HEK293 (cell line): ENCODE data around the gene ASIC4.

ENCODE experiments used
- CTCF ChIA-PET: fragments of 350-600 bp; formaldehyde crosslinking; extraction: SDS; loops from one replicate; lab custom pipeline; 2021; ENCODE audit warnings: antibody characterized with exemption; lab: Yijun Ruan, JAX
- POLR2A ChIA-PET: fragments of 300-600 bp; formaldehyde crosslinking; extraction: SDS; loops from one replicate; lab custom pipeline; 2020; ENCODE audit warnings: antibody characterized with exemption, inconsistent platforms; lab: Yijun Ruan, JAX
- H3K27ac ChIP-seq: fragments of 200-500 bp; sonication (Bioruptor generic); 2 replicates; pipeline ENCODE4 v1.5.1; 2014; ENCODE audit warnings: low read depth, low read length, control low read depth, inconsistent platforms; ENCODE audit errors: extremely low read depth
- H3K36me3 ChIP-seq, 2 experiments: fragments of 200-500 bp in 1 of 2; sonication (Bioruptor generic) in 1 of 2; 1 replicate in 1 of 2; 2 replicates in 1 of 2; pipeline ENCODE4 v1.5.1; 2014 to 2017; ENCODE audit warnings: inconsistent platforms in 2 of 2, low read length in 2 of 2; ENCODE audit not compliant: control insufficient read depth in 2 of 2, insufficient read depth in 1 of 2
- H3K4me1 ChIP-seq: fragments of 200-500 bp; sonication (Bioruptor generic); 2 replicates; pipeline ENCODE4 v1.5.1; 2014; ENCODE audit warnings: mild to moderate bottlenecking, low read length, inconsistent platforms; ENCODE audit not compliant: control insufficient read depth, insufficient read depth
- H3K4me3 ChIP-seq: 2 replicates; pipeline ENCODE4 v1.5.1; 2011; ENCODE audit warnings: low read depth, mild to moderate bottlenecking, control low read depth, low read length, moderate library complexity
- H3K9me3 ChIP-seq: fragments of 200-500 bp; sonication (Bioruptor generic); 2 replicates; pipeline ENCODE4 v1.5.1; 2014; ENCODE audit warnings: low read depth, low read length, inconsistent platforms; ENCODE audit not compliant: control insufficient read depth, insufficient read depth
- BCL11A ChIP-seq: fragments of 450-650 bp; formaldehyde crosslinking; IDR thresholded peaks from 2 replicates; pipeline ENCODE4 v1.5.1; 2016; ENCODE audit warnings: low read depth, missing biosample characterization, missing genetic modification characterization
- GLIS2 ChIP-seq: fragments of 450-650 bp; formaldehyde crosslinking; IDR thresholded peaks from 2 replicates; pipeline ENCODE4 v1.5.1; 2016; ENCODE audit warnings: missing biosample characterization, missing genetic modification characterization
- HIC1 ChIP-seq: fragments of 450-650 bp; formaldehyde crosslinking; IDR thresholded peaks from 2 replicates; pipeline ENCODE4 v1.5.1; 2016; ENCODE audit warnings: missing biosample characterization, missing genetic modification characterization
- PRDM10 ChIP-seq: fragments of 450-650 bp; formaldehyde crosslinking; IDR thresholded peaks from 2 replicates; pipeline ENCODE4 v1.5.1; 2016; ENCODE audit warnings: missing biosample characterization, missing genetic modification characterization
- ZNF175 ChIP-seq: fragments of 450-650 bp; formaldehyde crosslinking; IDR thresholded peaks from 2 replicates; pipeline ENCODE4 v1.5.1; 2016; ENCODE audit warnings: missing biosample characterization, missing genetic modification characterization
- ZNF23 ChIP-seq: fragments of 450-650 bp; formaldehyde crosslinking; IDR thresholded peaks from 2 replicates; pipeline ENCODE4 v1.5.1; 2016; ENCODE audit warnings: missing biosample characterization, missing genetic modification characterization, borderline replicate concordance
- ZNF248 ChIP-seq: fragments of 450-650 bp; formaldehyde crosslinking; IDR thresholded peaks from 2 replicates; pipeline ENCODE4 v1.5.1; 2017; ENCODE audit warnings: missing biosample characterization, missing genetic modification characterization
- ZNF280D ChIP-seq: fragments of 450-650 bp; formaldehyde crosslinking; IDR thresholded peaks from 2 replicates; pipeline ENCODE4 v1.5.1; 2016; ENCODE audit warnings: missing biosample characterization, missing genetic modification characterization
- ZNF610 ChIP-seq: fragments of 450-650 bp; formaldehyde crosslinking; IDR thresholded peaks from 2 replicates; pipeline ENCODE4 v1.5.1; 2016; ENCODE audit warnings: missing biosample characterization, missing genetic modification characterization, borderline replicate concordance
- ZNF621 ChIP-seq: fragments of 450-650 bp; formaldehyde crosslinking; IDR thresholded peaks from 2 replicates; pipeline ENCODE4 v1.5.1; 2017; ENCODE audit warnings: missing biosample characterization, missing genetic modification characterization
- ZNF701 ChIP-seq: fragments of 450-650 bp; formaldehyde crosslinking; IDR thresholded peaks from 2 replicates; pipeline ENCODE4 v1.5.1; 2016; ENCODE audit warnings: missing biosample characterization, missing genetic modification characterization
- TF ChIP-seq, protein P1 (sequence below): fragments of 450-650 bp; formaldehyde crosslinking; IDR thresholded peaks from 2 replicates; pipeline ENCODE4 v1.5.1; 2016; ENCODE audit warnings: missing biosample characterization, missing genetic modification characterization, borderline replicate concordance
- TF ChIP-seq, protein P2 (sequence below): fragments of 450-650 bp; formaldehyde crosslinking; IDR thresholded peaks from 2 replicates; pipeline ENCODE4 v1.5.0; 2017; ENCODE audit warnings: missing biosample characterization, missing genetic modification characterization, borderline replicate concordance
- TF ChIP-seq, protein P3 (sequence below): fragments of 450-650 bp; formaldehyde crosslinking; IDR thresholded peaks from 2 replicates; pipeline ENCODE4 v1.5.1; 2016; ENCODE audit warnings: missing biosample characterization, missing genetic modification characterization, borderline replicate concordance

Gene ASIC4

DNA sequence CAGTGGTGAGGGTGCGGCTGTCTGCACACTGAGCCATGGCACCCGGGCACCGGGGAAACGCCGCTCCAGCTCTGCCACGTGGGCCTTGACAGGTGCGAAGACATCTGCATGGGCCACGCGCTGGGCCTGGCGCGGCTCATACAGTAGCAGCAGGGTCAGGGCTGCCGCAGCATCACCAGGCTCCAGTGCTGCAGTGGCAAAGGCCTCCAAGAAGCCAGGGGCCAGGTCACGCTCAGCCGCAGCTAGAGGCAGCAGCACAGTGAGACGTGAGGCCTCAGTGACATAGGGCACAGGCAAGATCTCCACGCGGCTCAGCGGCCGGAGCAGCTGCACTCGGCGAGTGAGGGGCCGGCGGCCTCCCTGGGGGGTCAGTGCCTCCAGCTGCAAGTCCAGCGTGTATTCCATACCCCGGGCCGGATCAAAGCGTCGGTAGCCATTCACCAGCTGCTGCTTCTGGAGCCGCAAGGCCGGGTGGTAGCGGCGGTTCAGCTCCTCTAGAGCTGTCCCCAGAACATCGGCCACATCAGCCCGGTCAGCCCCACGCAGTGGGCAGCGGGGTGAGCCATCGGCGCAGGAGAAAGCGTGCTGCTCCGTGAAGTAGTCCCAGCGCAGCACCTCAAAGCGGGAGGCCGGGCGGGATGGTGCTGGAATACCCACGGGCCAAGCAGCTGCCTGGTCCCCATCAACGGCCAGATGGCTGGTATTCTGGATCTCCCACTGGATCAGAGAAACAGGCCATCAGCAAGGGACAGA, 25.8 kb downstream of the ASIC4 start (continued):
- TF ChIP-seq ZNF280D: no peak
- TF ChIP-seq HIC1: no peak
- TF ChIP-seq ZNF701 (tag by site-specific recombination): no peak

DNA sequence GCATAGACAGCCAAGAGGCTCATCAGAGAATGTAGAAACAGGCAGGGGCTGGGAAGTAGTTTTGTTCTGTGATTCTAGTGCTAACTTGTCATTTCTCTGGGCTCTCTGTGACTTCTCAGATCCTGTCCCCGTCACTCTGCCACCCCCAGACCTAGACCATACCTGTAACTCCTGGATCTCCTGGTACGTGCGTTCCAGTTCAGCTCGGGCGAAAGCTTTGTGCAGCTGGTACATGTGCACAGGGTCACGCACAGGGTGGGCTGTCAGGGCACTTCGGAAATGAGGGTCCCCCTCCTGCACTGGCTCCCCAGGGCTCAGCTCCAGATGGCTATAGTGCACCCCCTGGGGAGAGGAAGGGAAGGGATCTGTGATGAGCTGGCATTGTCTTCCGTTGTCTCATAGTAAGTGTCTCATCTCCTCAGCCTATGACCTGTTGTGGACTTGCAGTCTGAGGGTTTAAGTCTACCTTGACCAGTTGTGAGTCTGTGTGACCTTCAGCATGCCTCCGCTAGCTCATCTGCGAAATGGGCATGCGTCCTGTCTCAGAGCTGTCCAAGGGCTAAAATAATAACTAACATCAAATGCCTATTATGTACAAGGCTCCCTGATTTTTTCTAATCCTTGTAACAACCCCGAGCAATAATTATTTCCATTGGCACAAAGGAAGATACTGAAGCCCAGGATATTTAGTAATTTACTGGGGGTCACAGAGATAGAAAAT, 26.7 kb downstream of the ASIC4 start:
- H3K36me3 ChIP-seq: peaks cover 0 to 32% of the 10 kb centered on the region in 2 experiments; a peak in 1 of 3 replicates

More for the DNA sequence above, 26.7 kb downstream of the ASIC4 start:
- H3K27ac ChIP-seq: no peak overlapping the region
- no peaks in the 10 kb centered on the region for H3K4me1 ChIP-seq
- TF ChIP-seq ZNF621 (tag by site-specific recombination): no peak
- TF ChIP-seq, protein P1, sequence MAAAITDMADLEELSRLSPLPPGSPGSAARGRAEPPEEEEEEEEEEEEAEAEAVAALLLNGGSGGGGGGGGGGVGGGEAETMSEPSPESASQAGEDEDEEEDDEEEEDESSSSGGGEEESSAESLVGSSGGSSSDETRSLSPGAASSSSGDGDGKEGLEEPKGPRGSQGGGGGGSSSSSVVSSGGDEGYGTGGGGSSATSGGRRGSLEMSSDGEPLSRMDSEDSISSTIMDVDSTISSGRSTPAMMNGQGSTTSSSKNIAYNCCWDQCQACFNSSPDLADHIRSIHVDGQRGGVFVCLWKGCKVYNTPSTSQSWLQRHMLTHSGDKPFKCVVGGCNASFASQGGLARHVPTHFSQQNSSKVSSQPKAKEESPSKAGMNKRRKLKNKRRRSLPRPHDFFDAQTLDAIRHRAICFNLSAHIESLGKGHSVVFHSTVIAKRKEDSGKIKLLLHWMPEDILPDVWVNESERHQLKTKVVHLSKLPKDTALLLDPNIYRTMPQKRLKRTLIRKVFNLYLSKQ: no peak
- TF ChIP-seq ZNF248: no peak
- TF ChIP-seq BCL11A (tag by site-specific recombination): no peak
- TF ChIP-seq PRDM10 (tag by site-specific recombination): no peak
- no peak for TF ChIP-seq GLIS2 (tag by site-specific recombination)
- TF ChIP-seq ZNF175: no peak
- no peak for TF ChIP-seq ZNF23 (tag by site-specific recombination)
- TF ChIP-seq, protein P2, sequence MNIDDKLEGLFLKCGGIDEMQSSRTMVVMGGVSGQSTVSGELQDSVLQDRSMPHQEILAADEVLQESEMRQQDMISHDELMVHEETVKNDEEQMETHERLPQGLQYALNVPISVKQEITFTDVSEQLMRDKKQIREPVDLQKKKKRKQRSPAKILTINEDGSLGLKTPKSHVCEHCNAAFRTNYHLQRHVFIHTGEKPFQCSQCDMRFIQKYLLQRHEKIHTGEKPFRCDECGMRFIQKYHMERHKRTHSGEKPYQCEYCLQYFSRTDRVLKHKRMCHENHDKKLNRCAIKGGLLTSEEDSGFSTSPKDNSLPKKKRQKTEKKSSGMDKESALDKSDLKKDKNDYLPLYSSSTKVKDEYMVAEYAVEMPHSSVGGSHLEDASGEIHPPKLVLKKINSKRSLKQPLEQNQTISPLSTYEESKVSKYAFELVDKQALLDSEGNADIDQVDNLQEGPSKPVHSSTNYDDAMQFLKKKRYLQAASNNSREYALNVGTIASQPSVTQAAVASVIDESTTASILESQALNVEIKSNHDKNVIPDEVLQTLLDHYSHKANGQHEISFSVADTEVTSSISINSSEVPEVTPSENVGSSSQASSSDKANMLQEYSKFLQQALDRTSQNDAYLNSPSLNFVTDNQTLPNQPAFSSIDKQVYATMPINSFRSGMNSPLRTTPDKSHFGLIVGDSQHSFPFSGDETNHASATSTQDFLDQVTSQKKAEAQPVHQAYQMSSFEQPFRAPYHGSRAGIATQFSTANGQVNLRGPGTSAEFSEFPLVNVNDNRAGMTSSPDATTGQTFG (tag by site-specific recombination): no peak
- TF ChIP-seq ZNF610: no peak
- TF ChIP-seq, protein P3, sequence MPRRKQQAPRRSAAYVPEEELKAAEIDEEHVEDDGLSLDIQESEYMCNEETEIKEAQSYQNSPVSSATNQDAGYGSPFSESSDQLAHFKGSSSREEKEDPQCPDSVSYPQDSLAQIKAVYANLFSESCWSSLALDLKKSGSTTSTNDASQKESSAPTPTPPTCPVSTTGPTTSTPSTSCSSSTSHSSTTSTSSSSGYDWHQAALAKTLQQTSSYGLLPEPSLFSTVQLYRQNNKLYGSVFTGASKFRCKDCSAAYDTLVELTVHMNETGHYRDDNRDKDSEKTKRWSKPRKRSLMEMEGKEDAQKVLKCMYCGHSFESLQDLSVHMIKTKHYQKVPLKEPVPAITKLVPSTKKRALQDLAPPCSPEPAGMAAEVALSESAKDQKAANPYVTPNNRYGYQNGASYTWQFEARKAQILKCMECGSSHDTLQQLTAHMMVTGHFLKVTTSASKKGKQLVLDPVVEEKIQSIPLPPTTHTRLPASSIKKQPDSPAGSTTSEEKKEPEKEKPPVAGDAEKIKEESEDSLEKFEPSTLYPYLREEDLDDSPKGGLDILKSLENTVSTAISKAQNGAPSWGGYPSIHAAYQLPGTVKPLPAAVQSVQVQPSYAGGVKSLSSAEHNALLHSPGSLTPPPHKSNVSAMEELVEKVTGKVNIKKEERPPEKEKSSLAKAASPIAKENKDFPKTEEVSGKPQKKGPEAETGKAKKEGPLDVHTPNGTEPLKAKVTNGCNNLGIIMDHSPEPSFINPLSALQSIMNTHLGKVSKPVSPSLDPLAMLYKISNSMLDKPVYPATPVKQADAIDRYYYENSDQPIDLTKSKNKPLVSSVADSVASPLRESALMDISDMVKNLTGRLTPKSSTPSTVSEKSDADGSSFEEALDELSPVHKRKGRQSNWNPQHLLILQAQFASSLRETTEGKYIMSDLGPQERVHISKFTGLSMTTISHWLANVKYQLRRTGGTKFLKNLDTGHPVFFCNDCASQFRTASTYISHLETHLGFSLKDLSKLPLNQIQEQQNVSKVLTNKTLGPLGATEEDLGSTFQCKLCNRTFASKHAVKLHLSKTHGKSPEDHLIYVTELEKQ: no peak
- no peak overlapping the region for H3K4me3 ChIP-seq
- ChIA-PET POLR2A (interaction anchor here (0.5 to 1.1 kb wide), 3 partner anchors 31 to 94 kb away, joined by 3 to 8 read pairs (median 3); partner anchors contain the start of genes GMPPA, INHA and OBSL1), CTCF (interaction anchor here (0.5 to 7.2 kb wide), 76 partner anchors 10 to 1790 kb away, joined by 3 to 112 read pairs (median 4); partner anchors contain the start of genes GMPPA, INHA, OBSL1 and STK11IP)
- no peaks in the 10 kb centered on the region for H3K9me3 ChIP-seq
